ENCODE data around the gene ZNF562.

Gene ZNF562

GRCh38 chr19:9641810-9642209 lies 33.1 kb downstream of the ZNF562 start:
- no peak for DNase-seq

DNA sequence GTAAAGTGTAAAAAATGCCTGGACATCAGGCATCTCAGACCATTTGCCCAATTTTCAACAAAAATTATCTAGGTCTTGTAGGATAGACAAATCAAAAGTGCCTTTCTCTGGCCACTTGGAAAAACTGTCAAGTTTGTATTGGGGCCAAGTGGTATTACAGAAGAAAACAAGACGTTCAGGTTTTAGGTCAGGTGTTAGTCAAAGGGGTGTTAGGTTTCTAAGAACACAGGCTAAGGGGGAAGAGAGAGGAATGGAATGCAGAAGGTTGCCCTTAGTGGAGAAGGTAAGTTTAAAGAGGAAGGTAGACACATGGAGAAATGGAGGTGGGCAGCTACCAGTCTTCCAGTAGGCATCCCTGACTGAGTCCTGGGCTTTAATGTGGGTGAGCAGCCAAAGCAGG lies 33.9 kb downstream of the ZNF562 start:
- DNase-seq = no peak

GRCh38 chr19:9636018-9636417 lies 38.9 kb downstream of the ZNF562 start:
- DNase-seq = no peak

DNA sequence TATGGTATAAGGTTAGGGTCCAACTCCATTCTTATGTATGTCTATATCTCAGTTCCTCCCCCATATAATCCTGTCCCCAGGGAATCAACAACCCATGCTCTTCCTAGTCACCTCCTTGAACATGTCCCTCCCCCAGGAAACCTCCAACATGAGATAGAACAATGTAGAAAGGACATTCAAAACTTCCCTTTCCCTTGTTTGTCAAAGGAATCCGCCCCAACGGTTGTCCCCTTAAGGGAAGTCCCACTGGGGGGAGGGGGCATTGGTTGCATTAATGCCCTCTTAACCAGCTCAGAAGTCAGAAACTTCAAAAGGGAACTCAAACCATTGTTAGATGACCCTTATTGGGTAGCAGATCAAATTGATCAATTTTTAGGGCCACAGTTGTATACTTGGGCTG lies 47.0 kb downstream of the ZNF562 start:
- DNase-seq = no peak

DNA sequence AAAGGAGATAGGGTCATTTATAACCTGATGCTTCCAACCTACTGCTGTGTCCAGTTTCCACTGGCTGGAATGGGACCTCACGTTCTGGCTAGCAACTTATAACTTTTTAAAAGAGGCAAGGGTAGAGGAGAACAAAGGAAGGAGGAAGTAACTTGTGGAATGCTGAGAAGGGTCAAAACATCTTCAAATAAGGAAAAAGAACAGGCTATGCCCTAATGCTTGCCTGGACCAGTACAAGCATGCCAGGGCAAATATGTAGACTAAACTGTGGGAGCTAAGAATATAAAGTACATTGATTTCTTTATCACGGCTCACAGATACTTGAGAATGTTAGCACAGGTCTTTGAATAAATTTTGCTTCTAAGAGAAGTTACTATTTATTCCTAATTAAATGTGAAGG lies 52.4 kb downstream of the ZNF562 start:
- no peak for DNase-seq

GRCh38 chr19:9621156-9622037 lies 53.5 kb downstream of the ZNF562 start, which contains the start of gene ZNF561:
TSS of gene ZNF561 (minus strand) at chr19:9621232. CDS start at chr19:9619456, 1,776 bp downstream.
- DNase-seq = no peak

- DNase-seq = no peak
These were observed 54.1 kb downstream of the ZNF562 start for GRCh38 chr19:9620842-9621155.

GRCh38 chr19:9615844-9616243 lies 59.1 kb downstream of the ZNF562 start:
- DNase-seq = no peak

GRCh38 chr19:9610484-9611113 lies 64.3 kb downstream of the ZNF562 start:
- no peak for DNase-seq

GRCh38 chr19:9608912-9609311 lies 66.0 kb downstream of the ZNF562 start:
- DNase-seq = no peak

DNA sequence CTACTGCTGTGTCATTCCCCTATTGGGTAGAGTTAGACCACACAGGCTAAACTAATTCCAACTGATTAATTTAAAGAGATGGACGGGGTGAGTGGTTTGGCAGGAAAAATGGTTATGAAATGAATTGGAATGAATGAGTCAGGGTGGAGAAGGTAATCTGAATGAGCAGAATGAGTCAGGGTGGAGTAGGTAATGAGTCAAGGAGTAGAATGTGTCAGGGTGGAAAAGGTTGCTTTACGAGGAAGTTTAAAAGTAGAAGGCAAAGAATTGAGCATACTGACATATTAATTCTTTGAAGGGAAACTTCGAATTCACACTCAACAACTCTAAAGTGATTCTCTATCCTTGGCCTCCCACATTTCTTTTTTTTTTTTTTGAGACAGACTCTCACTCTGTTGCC lies 77.9 kb downstream of the ZNF562 start:
- DNase-seq = no peak
